Hepatocyte (in vitro differentiated cells): ENCODE results near the gene CATSPER3. TPM values are rescaled to one million over a fixed set of nuclear protein-coding genes. Genes with fewer than 3 reads are reported as not detected.

ENCODE experiments used
- DNase-seq: peaks from one replicate; pipeline ENCODE4 v3.0.0-alpha.2; 2016; ENCODE audit warnings: low spot score
- H2AFZ ChIP-seq: fragments of 200-600 bp; sonication (generic); 2 replicates; pipeline ENCODE4 v1.6.0; 2016; ENCODE audit warnings: antibody characterized with exemption, mild to moderate bottlenecking
- H3K27ac ChIP-seq: fragments of 200-600 bp; sonication (generic); 2 replicates; pipeline ENCODE4 v1.5.1; 2016; ENCODE audit warnings: mild to moderate bottlenecking
- H3K27me3 ChIP-seq: fragments of 200-600 bp; sonication (generic); 2 replicates; pipeline ENCODE4 v1.6.1; 2016
- H3K36me3 ChIP-seq: fragments of 200-600 bp; sonication (generic); replicated peaks from 2 replicates; pipeline ENCODE4 v1.5.1; 2016; ENCODE audit warnings: low read depth; ENCODE audit not compliant: insufficient read depth
- H3K4me1 ChIP-seq: fragments of 200-600 bp; sonication (generic); 2 replicates; pipeline ENCODE4 v1.5.1; 2016; ENCODE audit warnings: mild to moderate bottlenecking, moderate library complexity; ENCODE audit not compliant: insufficient read depth
- H3K4me2 ChIP-seq: fragments of 200-600 bp; sonication (generic); 2 replicates; pipeline ENCODE4 v1.6.0; 2016
- H3K4me3 ChIP-seq: fragments of 200-600 bp; sonication (generic); 2 replicates; pipeline ENCODE4 v1.5.1; 2016; ENCODE audit warnings: mild to moderate bottlenecking
- H3K79me2 ChIP-seq: fragments of 200-600 bp; sonication (generic); 2 replicates; pipeline ENCODE4 v1.6.0; 2017; ENCODE audit warnings: mild to moderate bottlenecking
- H3K9me2 ChIP-seq: fragments of 200-600 bp; sonication (generic); replicated peaks from 2 replicates; pipeline ENCODE4 v1.6.0; 2017; ENCODE audit warnings: mild to moderate bottlenecking; ENCODE audit not compliant: insufficient read depth
- H3K9me3 ChIP-seq: fragments of 200-600 bp; sonication (generic); 2 replicates; pipeline ENCODE4 v1.5.1; 2016; ENCODE audit warnings: low read depth, mild to moderate bottlenecking
- H4K20me1 ChIP-seq: fragments of 200-600 bp; sonication (generic); 2 replicates; pipeline ENCODE4 v1.6.0; 2016; ENCODE audit warnings: mild to moderate bottlenecking; ENCODE audit not compliant: insufficient read depth, poor library complexity, severe bottlenecking
- EZH2 ChIP-seq: fragments of 200-600 bp; sonication (generic); IDR thresholded peaks from 2 replicates; pipeline ENCODE4 v1.6.1; 2016; ENCODE audit warnings: antibody characterized with exemption, mild to moderate bottlenecking, borderline replicate concordance
- EZH2phosphoT487 ChIP-seq: fragments of 200-600 bp; sonication (generic); IDR thresholded peaks from one replicate; pipeline ENCODE4 v1.6.1; 2018; ENCODE audit warnings: antibody characterized with exemption, mild to moderate bottlenecking, low read depth, moderate library complexity; ENCODE audit not compliant: unreplicated experiment, severe bottlenecking
- WGBS: methylation state at CpG from one replicate; pipeline ENCODE4 v1.1.6; 2016; ENCODE audit warnings: low lambda C conversion rate; ENCODE audit errors: missing lambda C conversion rate; 5-methylcytosine and 5-hydroxymethylcytosine counted together
- polyA plus RNA-seq: library from polyadenylated mRNA; unstranded; fragments of >200 nt; fragmentation: Nextera tagmentation; extraction: Ambion mirVana; gene quantifications from 2 replicates; pipeline ENCODE4 v1.2.1, GENCODE V29; 2016
- total RNA-seq: library from RNA; depleted of rRNA; stranded (reverse); fragments of >200 nt; gene quantifications from 2 replicates; pipeline ENCODE4 v1.2.3, GENCODE V29; 2014
- TF ChIP-seq, protein P1 (sequence below): fragments of 200-600 bp; sonication (generic); IDR thresholded peaks from 2 replicates; pipeline ENCODE4 v1.5.1; 2016; ENCODE audit warnings: antibody characterized with exemption, mild to moderate bottlenecking; ENCODE audit not compliant: poor library complexity

Gene CATSPER3
- total and polyA plus RNA-seq, 2 experiments from 2014 or later = 0.59 TPM; not detected in 1

GRCh38 chr5:135058331-135058732, 90.6 kb downstream of the CATSPER3 start:
- TF ChIP-seq EZH2phosphoT487 = no peak
- TF ChIP-seq EZH2 = no peak
- TF ChIP-seq, protein P1, sequence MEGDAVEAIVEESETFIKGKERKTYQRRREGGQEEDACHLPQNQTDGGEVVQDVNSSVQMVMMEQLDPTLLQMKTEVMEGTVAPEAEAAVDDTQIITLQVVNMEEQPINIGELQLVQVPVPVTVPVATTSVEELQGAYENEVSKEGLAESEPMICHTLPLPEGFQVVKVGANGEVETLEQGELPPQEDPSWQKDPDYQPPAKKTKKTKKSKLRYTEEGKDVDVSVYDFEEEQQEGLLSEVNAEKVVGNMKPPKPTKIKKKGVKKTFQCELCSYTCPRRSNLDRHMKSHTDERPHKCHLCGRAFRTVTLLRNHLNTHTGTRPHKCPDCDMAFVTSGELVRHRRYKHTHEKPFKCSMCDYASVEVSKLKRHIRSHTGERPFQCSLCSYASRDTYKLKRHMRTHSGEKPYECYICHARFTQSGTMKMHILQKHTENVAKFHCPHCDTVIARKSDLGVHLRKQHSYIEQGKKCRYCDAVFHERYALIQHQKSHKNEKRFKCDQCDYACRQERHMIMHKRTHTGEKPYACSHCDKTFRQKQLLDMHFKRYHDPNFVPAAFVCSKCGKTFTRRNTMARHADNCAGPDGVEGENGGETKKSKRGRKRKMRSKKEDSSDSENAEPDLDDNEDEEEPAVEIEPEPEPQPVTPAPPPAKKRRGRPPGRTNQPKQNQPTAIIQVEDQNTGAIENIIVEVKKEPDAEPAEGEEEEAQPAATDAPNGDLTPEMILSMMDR = no peak
- no peaks in the 10 kb centered on the region for H3K27me3 ChIP-seq
- no peak overlapping the region for H3K4me3 ChIP-seq

GRCh38 chr5:135059000-135059923, 91.6 kb downstream of the CATSPER3 start:
- Histone ChIP-seq H3K4me3 (no peak overlapping the region), H3K27me3 (no peaks in the 10 kb centered on the region), H3K4me1 (peaks cover 2% of the 10 kb centered on the region), H3K9me3 (no peaks in the 10 kb centered on the region), H3K36me3 (no peaks in the 10 kb centered on the region), H4K20me1 (no peaks in the 10 kb centered on the region), H3K27ac (no peak overlapping the region), H3K4me2 (no peak overlapping the region), H2AFZ (no peak overlapping the region), H3K9me2 (no peaks in the 10 kb centered on the region), H3K79me2 (no peaks in the 10 kb centered on the region)
- WGBS = 75% methylated on average over 12 of the region's 12 CpGs
- no peak for TF ChIP-seq EZH2phosphoT487
- TF ChIP-seq, protein P1 = no peak
- no peak for TF ChIP-seq EZH2
- no peak for DNase-seq

More at GRCh38 chr5:135058331-135058732, 90.6 kb downstream of the CATSPER3 start:
- Histone ChIP-seq H3K36me3 (no peaks in the 10 kb centered on the region), H4K20me1 (no peaks in the 10 kb centered on the region), H3K27ac (no peak overlapping the region), H3K79me2 (no peaks in the 10 kb centered on the region), H2AFZ (no peak overlapping the region), H3K4me1 (peaks cover 7% of the 10 kb centered on the region), H3K9me2 (no peaks in the 10 kb centered on the region), H3K9me3 (no peaks in the 10 kb centered on the region), H3K4me2 (no peak overlapping the region)
- DNase-seq = no peak
- 48% methylated on average over 8 of the region's 8 CpGs for WGBS

- 76% methylated on average over 3 of the region's 3 CpGs for WGBS
- DNase-seq = no peak
- no peaks in the 10 kb centered on the region for H3K9me3 ChIP-seq
Measured at GRCh38 chr5:135060021-135060420, 92.3 kb downstream of the CATSPER3 start.

More at GRCh38 chr5:135060021-135060420, 92.3 kb downstream of the CATSPER3 start:
- Histone ChIP-seq H3K4me3 (no peak overlapping the region), H3K27me3 (no peaks in the 10 kb centered on the region), H2AFZ (no peak overlapping the region), H3K36me3 (no peaks in the 10 kb centered on the region), H3K27ac (no peak overlapping the region), H3K4me1 (no peaks in the 10 kb centered on the region), H3K4me2 (no peak overlapping the region), H4K20me1 (no peaks in the 10 kb centered on the region), H3K79me2 (no peaks in the 10 kb centered on the region), H3K9me2 (no peaks in the 10 kb centered on the region)
- TF ChIP-seq EZH2phosphoT487 (no peak), EZH2 (no peak)
- TF ChIP-seq, protein P1 = no peak
